ENCODE data around the gene NFX1. TPM values are rescaled to one million over a fixed set of nuclear protein-coding genes. Genes with fewer than 3 reads are reported as not detected.
A peak's percentile ranks its signal among the peaks of the same experiment; 100 is the strongest.

NFX1 gene
- polyA plus RNA-seq, 3 donors, result 4.3 to 26.3 (median 8.1) TPM

DNA sequence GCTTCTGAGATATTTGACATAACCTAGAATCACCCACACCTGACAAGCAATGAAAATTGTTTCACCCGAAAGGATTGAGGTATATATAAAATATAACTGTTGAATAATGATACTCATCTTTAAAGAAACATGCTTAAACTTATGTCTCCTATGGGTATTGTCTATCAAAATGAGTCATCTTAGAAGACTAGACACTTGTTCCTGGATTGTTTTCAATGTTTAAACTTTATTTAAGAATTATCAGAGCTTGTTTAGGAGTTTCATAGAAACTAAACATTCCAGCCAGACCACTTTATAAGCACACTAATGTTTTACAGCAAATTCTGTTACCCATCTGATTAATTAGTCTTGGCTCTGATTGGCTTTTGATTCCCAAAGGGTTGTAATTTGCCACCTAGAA lies 19.6 kb downstream of the NFX1 start:
- Mint-ChIP-seq H3K4me1 (no peaks in the 10 kb centered on the region), H3K36me3 (peaks cover 58 to 73% of the 10 kb centered on the region in 2 donors), H3K27me3 (ENCODE audit: low read depth in 3 of 3) (no peaks in the 10 kb centered on the region), H3K4me3 (no peak overlapping the region), H3K27ac (peak overlapping the region in 1 of 7 donors; percentile 51), H3K9me3 (no peaks in the 10 kb centered on the region)
- peak overlapping the region in 1 of 2 donors; percentile 29 for H3K27ac ChIP-seq (ENCODE audit: low read depth in 1 of 2, low read length in 2 of 2)
- no peaks in the 10 kb centered on the region for H3K79me2 ChIP-seq (ENCODE audit: insufficient read depth, low read length)
- no peaks in the 10 kb centered on the region for H3K4me1 ChIP-seq (ENCODE audit: control insufficient read depth in 1 of 2, insufficient read depth in 2 of 2, low read length in 2 of 2)
- H3K27me3 ChIP-seq (ENCODE audit: control insufficient read depth in 2 of 2, insufficient read depth in 2 of 2, low read length in 2 of 2), result no peaks in the 10 kb centered on the region
- no CpG with 5 or more reads among the region's 1 CpG for WGBS (ENCODE audit: insufficient coverage)
- no peak overlapping the region for H2AFZ ChIP-seq (ENCODE audit: insufficient read depth, low read depth, low read length, poor library complexity, severe bottlenecking)
- no peaks in the 10 kb centered on the region for H4K20me1 ChIP-seq (ENCODE audit: insufficient read depth, low read length)
- no peak overlapping the region for H3K4me2 ChIP-seq (replicated peaks; ENCODE audit: extremely low read depth, low read length, poor library complexity, severe bottlenecking)
- peaks cover 94 to 100% of the 10 kb centered on the region in 2 donors for H3K36me3 ChIP-seq (replicated peaks in 1 of 2; ENCODE audit: control insufficient read depth in 1 of 2, insufficient read depth in 2 of 2, low read length in 2 of 2)
- H3K9me3 ChIP-seq (replicated peaks in 1 of 2; ENCODE audit: control insufficient read depth in 1 of 2, insufficient read depth in 1 of 2, low read length in 2 of 2), result no peaks in the 10 kb centered on the region
- H3K4me3 ChIP-seq (replicated peaks in 1 of 3; ENCODE audit: low read depth in 2 of 3, low read length in 3 of 3), result no peak overlapping the region
- H3K9ac ChIP-seq (ENCODE audit: insufficient read depth, low read length, poor library complexity, severe bottlenecking), result no peak overlapping the region
- intact Hi-C loops (cut with micrococcal nuclease), result no loop called here
- TF ChIP-seq, protein P1, sequence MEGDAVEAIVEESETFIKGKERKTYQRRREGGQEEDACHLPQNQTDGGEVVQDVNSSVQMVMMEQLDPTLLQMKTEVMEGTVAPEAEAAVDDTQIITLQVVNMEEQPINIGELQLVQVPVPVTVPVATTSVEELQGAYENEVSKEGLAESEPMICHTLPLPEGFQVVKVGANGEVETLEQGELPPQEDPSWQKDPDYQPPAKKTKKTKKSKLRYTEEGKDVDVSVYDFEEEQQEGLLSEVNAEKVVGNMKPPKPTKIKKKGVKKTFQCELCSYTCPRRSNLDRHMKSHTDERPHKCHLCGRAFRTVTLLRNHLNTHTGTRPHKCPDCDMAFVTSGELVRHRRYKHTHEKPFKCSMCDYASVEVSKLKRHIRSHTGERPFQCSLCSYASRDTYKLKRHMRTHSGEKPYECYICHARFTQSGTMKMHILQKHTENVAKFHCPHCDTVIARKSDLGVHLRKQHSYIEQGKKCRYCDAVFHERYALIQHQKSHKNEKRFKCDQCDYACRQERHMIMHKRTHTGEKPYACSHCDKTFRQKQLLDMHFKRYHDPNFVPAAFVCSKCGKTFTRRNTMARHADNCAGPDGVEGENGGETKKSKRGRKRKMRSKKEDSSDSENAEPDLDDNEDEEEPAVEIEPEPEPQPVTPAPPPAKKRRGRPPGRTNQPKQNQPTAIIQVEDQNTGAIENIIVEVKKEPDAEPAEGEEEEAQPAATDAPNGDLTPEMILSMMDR (IDR thresholded peaks at IDR 0.05), result no peak
- DNase-seq, result no peak

- H3K9ac ChIP-seq (ENCODE audit: insufficient read depth, low read length, poor library complexity, severe bottlenecking), result no peak overlapping the region
- no CpG with 5 or more reads among the region's 2 CpGs for WGBS (ENCODE audit: insufficient coverage)
- no peaks in the 10 kb centered on the region for H3K4me1 ChIP-seq (ENCODE audit: control insufficient read depth in 1 of 2, insufficient read depth in 2 of 2, low read length in 2 of 2)
- no peak overlapping the region for H3K4me3 Mint-ChIP-seq
- DNase-seq, result no peak
- no peaks in the 10 kb centered on the region for H4K20me1 ChIP-seq (ENCODE audit: insufficient read depth, low read length)
- no peak overlapping the region for H3K4me3 ChIP-seq (replicated peaks in 1 of 3; ENCODE audit: low read depth in 2 of 3, low read length in 3 of 3)
- TF ChIP-seq, protein P1 (IDR thresholded peaks at IDR 0.05), result no peak
- H3K27me3 Mint-ChIP-seq (ENCODE audit: low read depth in 3 of 3), result no peaks in the 10 kb centered on the region
- no peak overlapping the region for H3K4me2 ChIP-seq (replicated peaks; ENCODE audit: extremely low read depth, low read length, poor library complexity, severe bottlenecking)
- peaks cover 94 to 100% of the 10 kb centered on the region in 2 donors for H3K36me3 ChIP-seq (replicated peaks in 1 of 2; ENCODE audit: control insufficient read depth in 1 of 2, insufficient read depth in 2 of 2, low read length in 2 of 2)
- peak overlapping the region in 1 of 2 donors; percentile 29 for H3K27ac ChIP-seq (ENCODE audit: low read depth in 1 of 2, low read length in 2 of 2)
- H3K9me3 ChIP-seq (replicated peaks in 1 of 2; ENCODE audit: control insufficient read depth in 1 of 2, insufficient read depth in 1 of 2, low read length in 2 of 2), result no peaks in the 10 kb centered on the region
- intact Hi-C loops (cut with micrococcal nuclease), result no loop called here
- no peak overlapping the region for H2AFZ ChIP-seq (ENCODE audit: insufficient read depth, low read depth, low read length, poor library complexity, severe bottlenecking)
- H3K27me3 ChIP-seq (ENCODE audit: control insufficient read depth in 2 of 2, insufficient read depth in 2 of 2, low read length in 2 of 2), result no peaks in the 10 kb centered on the region
- no peaks in the 10 kb centered on the region for H3K4me1 Mint-ChIP-seq
- H3K36me3 Mint-ChIP-seq, result peaks cover 66 to 79% of the 10 kb centered on the region in 2 donors
- H3K27ac Mint-ChIP-seq, result peak overlapping the region in 1 of 7 donors; percentile 54
- no peaks in the 10 kb centered on the region for H3K9me3 Mint-ChIP-seq
- no peaks in the 10 kb centered on the region for H3K79me2 ChIP-seq (ENCODE audit: insufficient read depth, low read length)
These were observed 20.4 kb downstream of the NFX1 start for GRCh38 chr9:33310748-33311147.

All from CD14-positive monocyte (primary cell).